ENCODE data around the gene PPP2R5E.

Gene PPP2R5E

GRCh38 chr14:63452796-63453195, 90.4 kb downstream of the PPP2R5E start:
- H3K4me3 ChIP-seq (replicated peaks; ENCODE audit: low read depth, low read length): no peak overlapping the region
- no peaks in the 10 kb centered on the region for H3K27me3 ChIP-seq (replicated peaks; ENCODE audit: control insufficient read depth, insufficient read depth, low read length)
- no peak for DNase-seq (ENCODE audit: extremely low read depth, insufficient read length)
- TF ChIP-seq CTCF (IDR thresholded peaks at IDR 0.05; ENCODE audit: insufficient read depth, low read length, poor library complexity, severe bottlenecking): no peak
- H3K36me3 ChIP-seq (ENCODE audit: control insufficient read depth, insufficient read depth, low read length): no peaks in the 10 kb centered on the region; the same call in 1 of the 2 replicates

GRCh38 chr14:63448841-63449240, 94.3 kb downstream of the PPP2R5E start:
- Histone ChIP-seq H3K4me3 (replicated peaks; ENCODE audit: low read depth, low read length) (no peak overlapping the region), H3K27me3 (replicated peaks; ENCODE audit: control insufficient read depth, insufficient read depth, low read length) (no peaks in the 10 kb centered on the region), H3K36me3 (ENCODE audit: control insufficient read depth, insufficient read depth, low read length) (no peaks in the 10 kb centered on the region; the same call in 1 of the 2 replicates)
- TF ChIP-seq CTCF (IDR thresholded peaks at IDR 0.05; ENCODE audit: insufficient read depth, low read length, poor library complexity, severe bottlenecking): no peak
- DNase-seq (ENCODE audit: extremely low read depth, insufficient read length): no peak

GRCh38 chr14:63444588-63444987, 98.6 kb downstream of the PPP2R5E start:
- TF ChIP-seq CTCF (IDR thresholded peaks at IDR 0.05; ENCODE audit: insufficient read depth, low read length, poor library complexity, severe bottlenecking): no peak
- no peak for DNase-seq (ENCODE audit: extremely low read depth, insufficient read length)
- Histone ChIP-seq H3K36me3 (ENCODE audit: control insufficient read depth, insufficient read depth, low read length) (no peaks in the 10 kb centered on the region), H3K27me3 (replicated peaks; ENCODE audit: control insufficient read depth, insufficient read depth, low read length) (no peaks in the 10 kb centered on the region), H3K4me3 (replicated peaks; ENCODE audit: low read depth, low read length) (no peak overlapping the region)

- Histone ChIP-seq H3K27me3 (replicated peaks; ENCODE audit: control insufficient read depth, insufficient read depth, low read length) (no peaks in the 10 kb centered on the region), H3K36me3 (ENCODE audit: control insufficient read depth, insufficient read depth, low read length) (no peaks in the 10 kb centered on the region), H3K4me3 (replicated peaks; ENCODE audit: low read depth, low read length) (no peak overlapping the region)
- no peak for TF ChIP-seq CTCF (IDR thresholded peaks at IDR 0.05; ENCODE audit: insufficient read depth, low read length, poor library complexity, severe bottlenecking)
- DNase-seq (ENCODE audit: extremely low read depth, insufficient read length): no peak
These were observed 99.2 kb downstream of the PPP2R5E start for GRCh38 chr14:63443988-63444387.

GRCh38 chr14:63443361-63443760, 99.8 kb downstream of the PPP2R5E start:
- Histone ChIP-seq H3K36me3 (ENCODE audit: control insufficient read depth, insufficient read depth, low read length) (no peaks in the 10 kb centered on the region), H3K4me3 (replicated peaks; ENCODE audit: low read depth, low read length) (no peak overlapping the region), H3K27me3 (replicated peaks; ENCODE audit: control insufficient read depth, insufficient read depth, low read length) (no peaks in the 10 kb centered on the region)
- no peak for DNase-seq (ENCODE audit: extremely low read depth, insufficient read length)
- TF ChIP-seq CTCF (IDR thresholded peaks at IDR 0.05; ENCODE audit: insufficient read depth, low read length, poor library complexity, severe bottlenecking): no peak

GRCh38 chr14:63438065-63438757, 105.0 kb downstream of the PPP2R5E start:
- Histone ChIP-seq H3K4me3 (replicated peaks; ENCODE audit: low read depth, low read length) (no peak overlapping the region), H3K36me3 (ENCODE audit: control insufficient read depth, insufficient read depth, low read length) (no peaks in the 10 kb centered on the region), H3K27me3 (replicated peaks; ENCODE audit: control insufficient read depth, insufficient read depth, low read length) (no peaks in the 10 kb centered on the region)
- peak; percentile 45 for TF ChIP-seq CTCF (IDR thresholded peaks at IDR 0.05; ENCODE audit: insufficient read depth, low read length, poor library complexity, severe bottlenecking)
- DNase-seq (ENCODE audit: extremely low read depth, insufficient read length): no peak
